NCI-H345 treated with DMSO at 0.1 percent for 48 hours (cell line): ENCODE measurements around the gene COMT.
"Not testable (repeated sequence)": the region's sequence is repeated elsewhere in the genome, so short reads cannot be mapped to it uniquely, and the experiment has no call there.

ENCODE experiments used
- DNase-seq: peaks from one replicate; lab custom pipeline; 2025; ENCODE audit not compliant: unreplicated experiment; lab: John Stamatoyannopoulos, UW

COMT gene

DNA sequence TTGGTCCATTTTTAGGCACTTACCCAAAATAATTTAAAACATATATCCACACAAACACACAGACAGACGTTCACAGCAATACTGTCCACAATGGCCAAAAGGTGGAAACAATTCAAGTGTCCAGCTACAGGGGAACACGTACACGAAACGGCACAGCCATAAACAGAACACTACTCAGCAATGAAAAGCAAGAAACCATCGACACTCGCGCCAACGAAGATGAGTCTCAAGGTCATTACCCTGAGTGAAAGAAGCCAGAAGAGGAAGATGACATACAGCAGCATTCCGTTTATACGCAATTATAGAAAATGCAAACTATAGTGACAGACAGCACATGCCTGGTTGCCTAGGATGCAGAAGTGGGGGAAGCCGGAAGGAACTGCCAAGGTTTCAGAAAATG lies 13.4 kb upstream of the COMT start:
- DNase-seq: no peak

DNA sequence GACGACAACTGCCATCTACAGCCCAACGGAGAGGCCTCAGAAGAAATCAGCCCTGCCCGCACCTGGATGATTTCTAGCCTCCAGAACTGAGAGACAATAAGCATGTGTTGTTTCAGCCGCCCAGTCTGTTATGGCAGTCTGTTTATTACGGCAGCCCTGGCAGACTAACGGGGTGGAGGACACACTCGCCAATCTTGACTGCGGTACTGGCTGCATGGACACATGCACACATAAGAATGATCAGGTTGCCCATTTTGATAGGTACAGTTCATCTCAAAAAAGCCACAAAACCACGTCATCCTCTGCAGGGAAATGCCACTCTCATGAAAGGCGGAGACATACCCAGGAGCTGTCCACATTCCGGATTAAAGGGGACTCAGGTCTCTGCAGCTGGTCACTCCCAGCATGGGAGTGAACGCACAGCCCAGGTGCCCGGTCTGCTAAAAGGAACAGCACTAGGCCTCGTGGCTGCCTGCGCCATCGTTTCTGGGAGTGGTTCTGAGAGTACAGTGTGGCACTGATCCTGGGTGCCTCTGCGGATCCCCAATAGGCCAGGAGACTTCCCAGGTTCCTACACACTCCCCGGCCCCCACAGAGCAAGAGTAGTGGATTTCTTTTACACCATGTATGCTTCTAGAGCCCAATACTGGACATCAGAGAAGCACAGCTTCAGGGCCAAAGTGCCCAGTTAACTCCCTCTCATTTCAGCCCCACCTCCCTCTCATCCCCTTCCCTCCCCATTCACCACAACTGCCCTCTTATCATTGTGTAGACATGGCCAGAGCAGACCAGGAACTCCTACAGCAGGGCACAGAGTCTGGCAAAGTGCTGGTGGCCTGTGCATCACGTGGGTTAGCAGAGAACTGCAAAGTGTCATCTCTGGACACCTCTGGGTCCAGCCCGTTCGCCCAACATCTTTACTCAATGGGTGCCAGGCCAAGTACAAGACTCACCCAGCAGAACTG lies 11.7 kb upstream of the COMT start:
- no peak for DNase-seq

DNA sequence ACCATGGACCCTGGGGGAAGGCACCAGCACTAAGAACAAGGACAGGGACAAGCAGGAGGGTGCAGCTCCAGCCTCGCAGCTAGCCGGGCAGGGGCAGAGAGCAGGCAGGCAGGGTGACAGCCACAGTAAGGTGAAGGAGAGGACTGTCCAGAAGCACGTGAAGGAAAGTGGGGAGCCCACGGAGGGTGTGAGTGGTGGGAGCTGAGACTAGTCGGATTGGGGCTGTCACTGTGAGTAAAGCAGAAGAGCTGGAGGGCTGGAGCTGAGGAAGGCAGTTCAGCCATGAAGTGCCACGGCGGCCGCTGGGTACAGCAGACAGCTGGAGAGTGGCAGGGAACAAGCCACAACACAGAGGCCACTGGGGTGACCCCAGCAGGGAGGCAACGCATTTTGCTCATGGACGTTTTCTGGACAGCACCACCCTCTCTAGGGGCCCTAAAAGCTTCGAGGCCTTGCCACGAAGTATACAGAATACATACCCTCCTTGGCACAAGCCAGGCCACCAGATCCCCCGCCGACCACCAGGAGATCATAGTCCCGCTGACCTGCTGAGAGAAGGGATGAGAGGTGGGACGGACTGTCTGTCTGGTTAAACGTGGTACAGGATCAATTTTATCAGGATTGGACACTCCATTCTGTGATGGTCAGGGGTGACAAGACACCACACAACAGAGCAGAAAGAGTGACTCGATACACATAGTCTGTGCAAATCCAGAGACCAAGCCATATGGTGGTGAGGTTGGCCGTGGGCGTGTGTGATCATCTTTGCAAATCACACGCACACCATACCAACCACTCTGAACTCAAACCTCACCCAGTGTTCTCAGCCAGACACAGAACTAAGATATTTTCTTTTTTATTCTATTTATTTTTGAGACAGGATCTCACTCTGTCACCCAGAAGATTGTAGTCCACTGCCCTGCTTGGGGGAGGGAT lies 10.8 kb upstream of the COMT start:
- DNase-seq: no peak

DNA sequence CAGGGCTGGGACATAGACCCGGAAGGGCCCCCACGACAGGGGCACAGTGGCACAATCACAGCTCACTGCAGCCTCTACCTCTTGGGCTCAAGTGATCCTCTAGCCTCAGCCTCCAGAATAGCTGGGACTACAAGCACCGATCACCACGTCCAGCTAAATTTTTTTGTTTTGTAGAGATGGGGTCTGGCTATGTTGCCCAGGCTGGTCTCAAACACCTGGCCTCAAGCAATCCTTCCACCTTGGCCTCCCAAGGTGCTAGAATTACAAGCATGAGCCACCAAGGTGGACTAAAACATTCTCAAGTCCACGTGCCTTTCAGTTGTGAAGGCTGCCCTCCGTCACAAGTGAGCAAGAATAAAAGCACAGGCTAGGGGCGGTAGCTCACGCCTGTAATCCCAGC lies 10.1 kb upstream of the COMT start:
- no peak for DNase-seq

DNA sequence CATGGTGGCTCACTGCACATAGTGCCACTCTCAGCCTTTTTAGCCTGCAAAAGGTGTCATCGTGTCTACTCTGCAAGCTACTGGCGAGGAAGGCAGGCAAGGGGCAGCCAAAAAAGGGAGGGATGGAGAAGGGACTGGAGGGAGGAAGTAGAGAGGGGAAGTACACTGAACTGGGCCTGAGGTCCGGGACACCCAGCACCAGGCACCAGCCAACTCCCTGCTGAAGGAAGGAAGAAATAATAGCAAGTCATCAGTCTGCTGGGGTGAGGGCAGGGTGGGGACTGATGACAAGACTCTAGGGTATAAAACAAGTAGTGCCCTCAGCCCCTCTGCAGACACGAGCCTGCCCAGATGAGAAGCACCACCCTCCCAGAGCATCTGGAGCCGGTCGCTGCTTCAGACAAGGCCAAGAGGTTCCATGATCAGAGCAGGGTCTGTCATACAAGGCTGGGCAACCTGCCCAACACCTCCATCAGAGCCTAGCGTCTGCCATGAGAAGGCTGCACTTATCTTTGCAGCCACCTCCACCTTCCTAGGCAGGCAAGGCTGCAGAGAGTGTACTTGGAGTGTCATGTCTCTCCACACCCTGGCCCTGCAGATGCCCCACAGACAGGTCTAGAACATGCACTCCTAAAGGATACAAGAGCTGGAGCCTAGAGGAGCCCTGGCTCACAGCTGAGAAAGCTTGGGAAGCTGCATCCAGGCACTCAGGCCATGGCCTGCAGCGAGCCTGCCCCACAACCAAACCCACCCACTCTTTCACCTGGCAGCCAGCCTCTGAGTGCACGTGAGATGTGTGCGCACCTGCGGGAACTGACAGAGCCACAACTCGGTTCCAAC lies 9.0 kb upstream of the COMT start:
- no peak for DNase-seq

DNA sequence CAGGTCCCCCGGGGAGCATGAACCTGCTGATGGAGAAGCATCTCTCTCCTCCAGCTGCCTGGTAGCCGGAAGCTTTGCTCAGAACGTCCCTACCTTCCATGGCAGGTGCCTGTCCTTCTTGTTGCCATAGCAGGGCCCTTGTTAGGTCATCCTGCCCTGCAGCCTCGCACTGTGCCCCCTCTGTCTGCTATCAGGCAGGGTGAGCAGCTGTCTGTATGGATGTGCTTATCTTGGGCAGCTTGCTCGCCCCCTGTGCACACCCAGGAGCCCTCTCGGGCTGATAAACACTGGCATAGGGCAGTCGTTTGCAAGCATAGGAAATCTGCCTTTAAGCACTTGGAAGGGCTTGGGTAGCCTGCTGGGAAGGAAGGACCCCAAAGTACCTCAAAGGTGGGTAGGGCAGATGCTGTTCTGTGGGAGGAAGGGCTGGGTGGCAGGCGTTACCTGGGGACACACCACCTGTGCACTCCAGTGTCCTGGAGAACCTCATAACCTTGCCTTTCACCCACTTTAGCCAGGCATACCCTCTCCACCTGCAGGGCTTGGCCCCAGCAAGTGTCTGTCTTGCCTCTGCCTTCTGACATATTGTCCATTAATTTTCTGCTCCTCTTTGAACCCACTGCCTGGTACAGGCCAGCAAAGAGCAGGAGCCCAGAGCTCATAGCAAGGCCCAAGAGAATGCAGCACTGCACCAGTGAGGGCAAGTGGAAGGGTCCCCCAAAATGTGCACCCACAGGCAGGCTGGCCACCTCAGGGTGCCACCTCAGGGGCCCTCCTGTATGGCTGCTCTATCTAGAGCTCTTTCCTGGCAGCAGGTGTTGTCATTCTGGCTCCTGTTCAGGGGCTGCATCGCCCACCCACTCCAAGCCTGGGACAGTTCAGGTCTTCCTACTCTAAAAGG lies 8.0 kb upstream of the COMT start:
- no peak for DNase-seq

DNA sequence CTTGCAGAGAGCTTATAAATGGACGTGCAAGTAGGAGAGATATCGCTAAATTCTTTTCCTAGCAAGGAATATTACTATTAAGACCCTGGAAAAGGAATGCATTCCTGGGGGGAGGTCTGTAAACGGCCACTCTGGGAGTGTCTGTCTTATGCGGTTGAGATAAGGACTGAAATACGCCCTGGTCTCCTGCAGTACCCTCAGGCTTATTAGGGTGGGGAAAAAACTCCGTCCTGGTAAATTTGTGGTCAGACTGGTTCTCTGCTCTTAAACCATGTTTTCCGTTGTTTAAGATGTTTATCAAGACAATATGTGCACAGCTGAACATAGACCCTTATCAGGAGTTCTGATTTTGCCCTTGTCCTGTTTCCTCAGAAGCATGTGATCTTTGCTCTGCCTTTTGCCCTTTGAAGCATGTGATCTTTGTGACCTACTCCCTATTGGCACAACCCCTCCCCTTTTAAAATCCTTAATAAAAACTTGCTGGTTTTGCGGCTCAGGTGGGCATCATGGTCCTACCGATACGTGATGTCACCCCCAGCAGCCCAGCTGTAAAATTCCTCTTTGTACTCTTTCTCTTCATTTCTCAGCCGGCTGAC lies 6.4 kb upstream of the COMT start:
- DNase-seq: not testable (repeated sequence)

DNA sequence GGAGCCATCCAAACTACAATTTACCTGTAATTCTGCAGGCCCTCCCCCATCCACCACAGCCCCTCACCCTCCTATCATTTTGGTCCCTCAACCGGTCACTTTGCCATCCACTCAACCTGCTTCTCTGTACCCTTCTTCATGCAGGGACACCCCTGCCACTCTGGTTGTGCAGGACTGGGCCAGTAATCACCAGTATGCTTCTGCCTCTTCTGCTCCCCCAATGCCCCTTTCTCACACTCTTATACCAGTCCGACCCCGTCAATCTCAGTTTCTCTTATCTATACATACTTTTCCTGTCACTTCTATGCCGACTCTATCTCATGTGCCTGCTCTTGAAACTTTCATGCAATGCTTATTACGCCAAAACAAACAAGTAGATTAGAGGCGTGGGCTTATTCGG lies 5.1 kb upstream of the COMT start:
- no peak for DNase-seq

DNA sequence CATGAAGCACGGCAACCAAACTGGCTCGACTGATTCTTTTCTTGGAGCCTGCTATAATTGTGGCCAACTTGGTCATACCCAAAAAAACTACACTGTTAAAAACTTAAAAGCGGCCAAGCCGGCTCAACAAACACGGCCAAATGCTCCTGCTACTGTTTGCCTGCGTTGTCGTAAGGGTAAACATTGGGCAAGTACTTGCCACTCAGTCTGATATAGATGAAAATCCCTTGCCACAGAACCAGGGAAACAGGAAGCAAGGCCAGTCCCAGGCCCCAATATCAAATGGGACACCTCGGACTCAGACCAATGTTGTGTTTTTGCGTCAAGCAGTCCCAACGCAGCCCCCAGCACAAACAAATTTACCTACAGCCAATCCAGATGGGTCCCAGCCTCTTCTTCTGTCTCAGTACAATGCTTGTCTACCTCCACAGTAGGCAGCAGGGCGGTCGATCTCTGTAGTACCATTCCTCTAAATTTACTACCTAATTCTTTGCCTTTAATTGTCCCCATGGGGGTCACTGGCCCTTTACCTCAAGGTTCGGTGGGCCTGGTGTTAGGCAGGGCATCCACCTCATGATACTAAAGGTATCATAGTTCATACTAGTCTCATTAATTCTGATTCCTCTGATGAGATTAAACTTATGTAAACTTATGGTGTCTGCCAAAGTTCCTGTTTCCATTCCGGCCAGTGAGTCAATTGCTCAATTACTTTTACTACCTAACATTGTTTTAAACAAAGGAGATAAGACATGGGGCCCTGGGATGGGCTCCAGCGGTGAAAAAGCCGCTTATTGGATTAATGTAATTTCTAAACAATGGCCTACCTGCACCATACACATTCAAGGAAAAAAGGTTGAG lies 3.7 kb upstream of the COMT start:
- no peak for DNase-seq

DNA sequence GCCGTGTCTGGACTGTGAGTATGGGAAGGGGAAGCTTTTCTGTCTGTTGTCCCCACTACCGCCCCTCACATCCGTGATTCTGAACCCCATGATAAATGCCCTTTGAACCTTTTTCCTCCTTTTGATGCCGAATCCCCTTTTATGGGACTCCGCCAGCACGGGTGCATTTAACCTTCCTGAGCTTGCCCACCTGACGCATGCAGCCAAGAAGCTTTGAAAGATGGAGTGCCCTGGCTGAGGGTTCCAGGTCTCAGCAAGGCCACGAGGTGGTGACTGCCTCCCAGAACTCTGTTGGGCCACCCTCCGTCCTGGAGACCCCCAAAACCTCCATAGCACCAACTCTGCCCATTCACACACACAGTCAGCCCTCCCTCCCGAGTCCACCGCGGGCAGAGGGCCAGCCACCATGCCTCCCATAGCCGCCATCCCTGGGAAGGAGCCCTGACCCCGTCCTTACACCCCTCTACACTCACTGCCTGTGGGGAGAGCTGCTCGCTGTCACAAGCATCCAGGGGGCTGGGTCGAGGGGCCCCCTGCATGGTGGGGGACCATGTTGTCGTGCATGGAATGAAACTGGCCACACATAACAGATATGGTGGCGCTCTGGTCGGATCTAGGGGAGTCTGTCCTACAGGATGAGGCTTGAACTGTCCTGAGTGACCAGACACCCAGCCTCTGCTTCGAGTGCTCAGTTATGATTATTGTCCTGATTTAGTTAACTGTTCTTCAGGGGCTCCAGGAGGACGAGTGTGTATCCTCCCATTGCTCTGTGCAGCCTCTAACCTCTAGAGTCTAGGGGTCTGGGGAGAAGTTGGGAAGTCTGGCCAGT lies 822 bp upstream of the COMT start:
- no peak for DNase-seq

DNA sequence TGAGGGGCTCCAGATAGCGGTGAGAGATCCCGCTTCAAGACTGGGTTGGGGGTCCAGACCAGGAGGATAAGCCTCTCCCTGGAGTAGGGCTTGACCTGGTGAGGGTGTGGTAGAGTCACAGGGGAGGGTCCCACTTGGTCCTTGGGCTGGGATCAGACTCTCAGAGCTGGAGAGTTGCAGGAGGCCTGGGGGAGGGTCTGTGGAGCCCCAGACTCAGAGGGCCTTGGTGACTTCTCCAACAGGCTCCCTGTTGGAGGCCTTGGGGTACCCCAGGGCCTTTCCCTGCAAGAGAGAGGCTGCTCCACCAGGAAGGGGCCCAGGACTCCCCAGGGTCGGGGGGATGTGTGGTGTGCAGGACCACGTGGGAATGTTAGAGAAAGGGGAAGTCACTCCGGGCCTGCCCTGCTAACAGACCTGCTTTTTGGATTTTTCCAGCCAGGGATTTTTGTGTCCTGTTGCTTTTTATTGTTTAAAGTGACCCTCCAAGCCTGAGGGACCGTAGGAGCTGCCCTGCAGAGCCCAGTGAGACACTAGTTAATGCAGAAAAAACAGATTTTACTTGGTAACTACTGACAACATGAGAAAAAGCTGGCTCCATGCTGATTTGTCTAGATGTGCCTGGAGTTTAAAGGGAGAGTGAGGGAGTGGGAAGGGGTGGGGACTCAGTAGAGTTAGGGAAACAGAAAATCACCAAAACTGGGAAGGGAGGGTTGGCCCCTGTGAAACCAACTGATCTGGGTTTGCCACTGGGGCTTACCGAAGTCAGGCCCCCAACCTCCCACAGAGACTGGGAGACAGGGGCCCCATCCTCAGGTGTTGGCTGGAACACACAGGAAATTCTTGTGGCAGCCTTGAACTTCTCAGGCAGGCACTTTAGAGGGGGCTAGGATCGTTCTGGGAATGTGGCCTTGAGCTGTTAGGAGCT lies 847 bp downstream of the COMT start:
- no peak for DNase-seq

DNA sequence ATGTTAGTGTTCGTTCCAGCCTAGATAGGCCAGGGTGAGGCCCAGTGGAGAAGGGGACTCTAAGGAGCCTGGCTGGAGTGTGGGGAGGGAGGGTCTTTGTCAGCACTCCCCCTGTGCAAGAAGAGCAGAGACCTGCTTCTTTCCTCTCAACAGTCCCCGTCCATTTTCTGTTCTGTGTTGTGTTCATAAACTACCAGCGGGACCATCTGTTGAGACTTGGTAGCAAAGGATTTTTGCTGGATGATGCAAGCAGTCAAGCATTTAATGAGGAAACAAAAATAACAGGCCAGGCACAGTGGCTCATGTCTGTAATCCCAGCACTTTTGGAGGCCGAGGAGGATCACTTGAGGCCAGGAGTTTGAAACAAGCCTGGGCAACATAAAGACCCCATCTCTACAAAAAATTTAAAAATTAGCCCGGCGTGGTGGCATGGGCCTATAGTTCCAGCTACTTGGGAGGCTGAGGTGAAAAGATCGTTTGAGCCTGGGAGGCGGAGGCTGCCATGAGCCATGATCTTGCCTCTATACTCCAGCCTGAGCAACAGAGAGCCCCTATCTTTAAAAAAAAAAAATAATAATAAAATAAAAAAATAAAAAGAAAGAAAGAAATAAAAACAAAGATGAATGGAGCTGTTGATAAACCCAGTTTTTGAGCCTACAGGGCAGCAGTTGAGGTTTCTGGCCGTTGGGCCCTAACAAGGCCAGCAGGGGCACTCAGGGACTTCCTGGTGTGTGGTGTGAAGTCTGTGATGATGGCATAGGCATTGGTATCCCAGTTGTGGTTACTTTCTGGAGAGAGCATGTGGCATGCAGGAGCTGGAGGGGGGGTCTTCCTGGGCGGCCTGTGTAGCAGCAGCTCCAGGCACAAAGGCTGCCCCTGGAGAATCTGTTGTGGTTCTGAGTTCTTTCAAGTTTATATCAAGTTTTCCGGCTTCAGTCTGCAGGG lies 1.8 kb downstream of the COMT start:
- no peak for DNase-seq

DNA sequence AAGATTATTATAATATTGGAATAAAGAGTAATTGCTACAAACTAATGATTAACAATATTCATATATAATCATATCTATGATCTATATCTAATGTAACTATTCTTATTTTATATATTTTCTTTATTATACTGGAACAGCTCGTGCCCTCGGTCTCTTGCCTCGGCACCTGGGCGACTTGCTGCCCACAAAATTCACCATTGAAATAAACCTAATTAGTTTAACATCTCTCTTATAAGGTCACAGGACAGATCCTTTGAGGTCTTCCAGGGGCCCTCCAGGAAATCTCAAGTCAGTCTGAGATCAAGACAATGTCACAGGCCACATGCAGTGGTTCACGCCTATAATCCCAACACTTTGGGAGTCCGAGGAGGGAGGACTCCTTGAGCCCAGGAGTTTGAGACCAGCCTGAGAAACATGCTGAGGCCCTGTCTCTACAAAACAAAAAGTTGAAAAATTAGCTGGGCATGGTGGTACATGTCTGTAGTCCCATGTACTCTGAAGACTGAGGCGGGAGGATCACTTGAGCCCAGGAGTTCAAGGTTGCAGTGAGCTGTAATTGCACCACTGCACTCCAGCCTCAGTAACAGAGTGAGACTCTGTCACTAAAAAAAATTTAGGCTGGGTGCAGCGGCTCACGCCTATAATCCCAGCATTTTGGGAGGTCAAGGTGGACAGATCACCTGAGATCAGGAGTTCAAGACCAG lies 6.6 kb downstream of the COMT start:
- DNase-seq: no peak

DNA sequence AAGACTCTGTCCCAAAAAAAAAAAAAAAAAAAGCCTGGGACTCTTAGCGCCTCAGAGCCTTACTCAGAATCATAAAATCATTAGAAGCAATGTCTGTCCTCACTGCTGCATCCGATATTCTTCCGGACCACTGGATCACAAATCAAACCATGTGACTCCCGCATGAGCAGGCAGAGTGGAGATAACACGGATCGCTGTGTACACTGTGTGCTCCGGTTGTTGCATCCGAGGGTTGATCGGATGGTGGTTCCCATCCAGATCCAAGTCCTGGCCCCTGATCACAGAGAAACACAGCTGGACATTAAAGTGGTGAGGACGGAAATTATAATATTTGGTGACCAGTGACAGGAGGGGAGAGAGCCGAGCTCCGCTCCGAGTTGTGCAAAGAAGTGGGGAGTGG lies 9.8 kb downstream of the COMT start:
- no peak for DNase-seq
